Astrocyte (in vitro differentiated cells and primary cell): ENCODE results near the gene GPRIN1.

Experiments used
- EZH2 ChIP-seq: IDR thresholded peaks from 2 replicates; pipeline ENCODE4 v1.6.1; 2012; ENCODE audit warnings: mild to moderate bottlenecking, low read length, inconsistent platforms; ENCODE audit not compliant: insufficient read depth
- TF ChIP-seq, protein P1 (sequence below): IDR thresholded peaks from 2 replicates; pipeline ENCODE4 v1.5.1; 2011; ENCODE audit warnings: low read depth, mild to moderate bottlenecking, inconsistent platforms, low read length, moderate library complexity; ENCODE audit not compliant: insufficient read depth

DNA sequence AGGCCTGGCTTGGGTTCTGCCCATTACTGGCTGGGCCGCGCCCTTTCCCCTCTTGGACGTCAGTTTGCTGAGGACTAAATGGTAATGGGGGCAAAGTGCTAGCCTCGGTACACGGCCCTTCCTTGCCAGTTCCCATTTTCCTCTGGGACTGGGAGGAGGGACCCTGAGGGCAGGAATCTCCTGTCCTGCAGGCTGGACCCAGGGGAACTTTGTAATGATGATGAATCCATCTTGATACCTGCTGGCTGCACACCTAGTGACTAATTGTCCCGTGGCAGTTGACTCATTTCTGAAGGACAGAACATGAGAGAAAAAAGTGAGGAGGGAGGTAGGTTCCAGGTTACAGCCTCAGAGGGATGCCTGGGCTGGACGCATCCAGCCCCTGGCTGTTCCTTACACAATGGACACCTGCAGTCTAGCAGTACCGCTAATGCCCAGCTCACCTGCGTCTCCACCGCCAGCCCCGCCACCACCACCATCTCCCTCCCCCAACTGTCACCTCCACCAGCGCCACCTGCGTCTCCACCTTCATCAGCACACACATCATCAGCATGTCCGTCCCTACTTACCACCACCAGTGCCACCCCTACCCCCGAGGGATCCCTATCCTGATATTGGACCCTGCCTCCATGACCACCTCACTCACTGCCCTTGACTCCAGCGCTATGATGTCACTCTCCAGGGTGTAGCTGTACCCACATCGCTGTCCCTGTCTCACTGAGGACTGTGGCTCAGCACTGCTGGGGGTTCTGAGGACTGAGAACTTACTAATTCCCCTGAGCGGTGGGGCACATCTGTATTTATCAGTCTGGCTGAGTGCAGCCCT is 56.5 kb downstream of the GPRIN1 start:
- TF ChIP-seq, protein P1, sequence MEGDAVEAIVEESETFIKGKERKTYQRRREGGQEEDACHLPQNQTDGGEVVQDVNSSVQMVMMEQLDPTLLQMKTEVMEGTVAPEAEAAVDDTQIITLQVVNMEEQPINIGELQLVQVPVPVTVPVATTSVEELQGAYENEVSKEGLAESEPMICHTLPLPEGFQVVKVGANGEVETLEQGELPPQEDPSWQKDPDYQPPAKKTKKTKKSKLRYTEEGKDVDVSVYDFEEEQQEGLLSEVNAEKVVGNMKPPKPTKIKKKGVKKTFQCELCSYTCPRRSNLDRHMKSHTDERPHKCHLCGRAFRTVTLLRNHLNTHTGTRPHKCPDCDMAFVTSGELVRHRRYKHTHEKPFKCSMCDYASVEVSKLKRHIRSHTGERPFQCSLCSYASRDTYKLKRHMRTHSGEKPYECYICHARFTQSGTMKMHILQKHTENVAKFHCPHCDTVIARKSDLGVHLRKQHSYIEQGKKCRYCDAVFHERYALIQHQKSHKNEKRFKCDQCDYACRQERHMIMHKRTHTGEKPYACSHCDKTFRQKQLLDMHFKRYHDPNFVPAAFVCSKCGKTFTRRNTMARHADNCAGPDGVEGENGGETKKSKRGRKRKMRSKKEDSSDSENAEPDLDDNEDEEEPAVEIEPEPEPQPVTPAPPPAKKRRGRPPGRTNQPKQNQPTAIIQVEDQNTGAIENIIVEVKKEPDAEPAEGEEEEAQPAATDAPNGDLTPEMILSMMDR, result no peak
- TF ChIP-seq EZH2, result no peak
